NCI-H526 treated with DMSO at 0.1 percent for 48 hours (cell line): Measurements from ENCODE around the gene CCL11.
"Not testable (repeated sequence)": the region's sequence is repeated elsewhere in the genome, so short reads cannot be mapped to it uniquely, and the experiment has no call there.

Experiments used
- DNase-seq: peaks from one replicate; lab custom pipeline; 2025; lab: John Stamatoyannopoulos, UW

CCL11 gene

DNA sequence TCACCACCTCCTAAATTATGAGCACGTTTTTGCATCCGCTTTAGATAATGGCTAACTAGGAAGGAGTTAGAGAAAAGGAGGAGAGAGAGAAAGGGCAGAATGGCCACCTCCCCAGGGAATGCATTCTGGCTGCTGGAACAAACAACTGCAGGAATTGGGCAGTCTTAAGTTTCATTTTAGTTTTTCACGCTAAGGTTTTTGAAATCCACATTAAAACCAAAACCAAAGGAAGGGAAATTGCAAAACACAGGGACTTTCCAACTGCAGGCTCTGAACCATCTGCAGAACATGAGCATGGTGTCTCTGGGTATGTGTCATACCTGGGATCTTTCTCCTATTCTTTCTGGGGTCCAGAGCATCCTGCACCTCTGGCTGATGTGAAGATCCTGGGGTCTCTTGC is 21.6 kb downstream of the CCL11 start:
- no peak for DNase-seq

DNA sequence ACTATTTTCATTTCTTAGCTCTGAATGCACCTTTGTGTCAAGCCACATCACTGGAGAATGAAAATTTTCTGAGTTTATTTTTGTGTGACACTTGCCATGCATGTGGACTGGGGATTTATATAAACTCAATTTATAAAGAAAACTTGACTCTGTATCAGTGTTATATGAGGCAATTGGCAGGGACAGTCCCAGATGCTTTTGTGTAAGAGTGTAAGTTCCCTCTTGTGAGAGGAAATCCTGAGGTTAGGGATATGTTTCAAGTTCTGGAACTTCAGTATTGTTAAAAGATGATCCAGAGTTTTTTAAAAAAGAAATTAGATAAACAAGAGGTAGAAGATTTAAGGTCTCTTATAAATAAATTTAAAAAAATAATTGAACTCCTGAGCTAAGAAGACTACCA is 22.8 kb downstream of the CCL11 start:
- no peak for DNase-seq

DNA sequence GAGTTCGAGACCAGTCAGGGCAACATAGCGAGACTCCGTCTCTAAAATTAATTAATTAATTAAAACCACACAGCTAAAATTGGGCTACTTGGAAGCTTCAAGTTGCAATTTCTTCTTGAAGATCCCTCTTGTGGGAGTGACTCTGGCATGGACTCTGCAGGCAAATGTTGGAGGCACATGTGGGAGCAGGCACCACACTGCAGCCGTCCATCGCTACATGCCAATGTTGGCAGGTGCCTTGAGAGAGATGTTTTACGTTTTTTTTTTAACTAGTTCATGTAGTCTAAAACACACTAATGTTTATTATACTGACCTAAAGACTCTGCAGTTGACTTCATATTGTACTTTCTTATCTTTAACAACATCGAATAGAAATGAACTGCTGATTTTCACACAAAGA is 25.7 kb downstream of the CCL11 start:
- DNase-seq, result no peak

DNA sequence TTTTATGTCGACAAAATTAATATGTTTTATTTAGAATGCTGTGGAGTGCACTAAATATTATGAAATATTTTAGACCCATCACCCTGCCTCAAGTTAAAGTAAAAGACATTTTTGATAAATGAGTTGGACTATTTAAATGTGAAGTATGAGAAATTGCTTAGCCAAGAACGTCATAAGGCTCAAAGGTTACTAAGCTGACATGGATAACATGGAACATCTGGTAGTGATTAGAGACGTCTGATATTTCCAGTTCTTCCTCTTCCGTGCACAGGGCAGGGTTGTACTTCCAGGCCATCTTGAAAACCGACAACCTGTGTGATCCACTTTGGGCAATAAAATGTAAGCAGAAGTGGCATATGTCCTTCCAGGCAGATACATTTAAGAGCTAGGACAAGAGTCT is 26.5 kb downstream of the CCL11 start:
- DNase-seq, result no peak

DNA sequence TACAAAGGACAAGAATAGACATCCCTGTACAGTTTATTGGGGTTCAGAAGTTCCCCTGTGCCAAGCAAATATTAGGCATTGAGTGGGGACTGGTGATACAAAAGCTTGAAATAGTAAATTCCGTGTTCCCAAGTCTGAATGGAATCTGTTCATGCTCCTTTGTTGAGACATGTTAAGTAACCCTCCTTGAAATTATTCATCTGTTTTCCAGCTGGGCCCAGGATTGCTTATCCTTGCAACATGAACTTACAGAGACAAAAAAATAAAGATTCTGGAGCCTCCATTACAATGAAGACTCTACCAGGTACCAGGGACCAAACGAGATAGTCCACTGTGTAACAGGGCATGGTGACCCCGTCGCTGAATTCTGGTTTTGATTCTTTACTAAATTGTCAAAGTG is 27.6 kb downstream of the CCL11 start:
- DNase-seq, result no peak

DNA sequence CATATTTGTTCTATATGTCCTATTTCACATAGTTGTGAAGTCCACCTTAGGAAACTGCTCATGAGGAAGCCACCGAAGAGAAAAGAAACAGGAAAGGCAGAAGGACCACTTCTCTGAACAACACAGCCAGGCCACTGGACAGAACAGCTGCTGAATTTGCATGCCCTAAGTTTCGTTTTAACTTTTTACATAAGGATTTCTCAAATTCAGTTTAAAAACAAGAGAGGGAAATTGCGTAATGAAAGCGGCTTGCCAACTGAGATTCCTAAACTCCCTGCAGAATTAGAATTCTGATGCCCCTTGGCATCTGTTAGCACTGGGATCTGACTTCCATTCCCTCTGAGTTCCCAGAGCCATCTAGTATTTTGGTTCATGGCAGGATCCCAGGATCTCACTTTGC is 28.7 kb downstream of the CCL11 start:
- DNase-seq, result no peak

DNA sequence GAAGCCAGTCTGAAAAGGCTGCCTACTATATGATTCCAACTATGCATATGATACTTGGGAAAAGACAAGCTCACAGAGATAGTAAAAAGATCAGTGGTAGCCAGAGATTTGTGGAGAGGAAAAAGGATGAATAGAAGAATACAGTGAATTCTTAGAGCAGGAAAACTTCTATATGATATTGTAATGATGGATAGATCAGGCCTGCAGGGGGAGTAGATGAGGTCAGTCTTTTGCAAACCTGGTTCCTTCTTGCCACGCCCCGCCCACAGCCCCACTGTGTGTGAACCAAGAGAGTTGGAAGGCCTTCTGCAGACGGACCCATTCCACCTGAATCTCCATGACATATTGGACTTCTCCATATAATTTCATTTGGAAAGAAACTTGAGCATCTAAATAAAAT is 32.9 kb downstream of the CCL11 start:
- DNase-seq, result no peak

DNA sequence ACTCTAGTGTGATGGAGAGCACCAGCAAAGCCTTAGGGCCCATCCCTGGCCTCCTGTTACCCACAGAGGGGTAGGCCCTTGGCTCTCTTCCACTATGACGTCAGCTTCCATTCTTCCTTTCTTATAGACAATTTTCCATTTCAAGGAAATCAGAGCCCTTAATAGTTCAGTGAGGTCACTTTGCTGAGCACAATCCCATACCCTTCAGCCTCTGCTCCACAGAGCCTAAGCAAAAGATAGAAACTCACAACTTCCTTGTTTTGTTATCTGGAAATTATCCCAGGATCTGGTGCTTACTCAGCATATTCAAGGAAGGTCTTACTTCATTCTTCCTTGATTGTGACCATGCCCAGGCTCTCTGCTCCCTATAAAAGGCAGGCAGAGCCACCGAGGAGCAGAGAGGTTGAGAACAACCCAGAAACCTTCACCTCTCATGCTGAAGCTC is 33.5 kb downstream of the CCL11 start, which contains the start of gene CCL8:
Gene CCL8, plus strand, starts transcription at position 397 of the 445 bp plus-strand sequence. CDS start 67 bp downstream, outside the sequence.
- no peak for DNase-seq

DNA sequence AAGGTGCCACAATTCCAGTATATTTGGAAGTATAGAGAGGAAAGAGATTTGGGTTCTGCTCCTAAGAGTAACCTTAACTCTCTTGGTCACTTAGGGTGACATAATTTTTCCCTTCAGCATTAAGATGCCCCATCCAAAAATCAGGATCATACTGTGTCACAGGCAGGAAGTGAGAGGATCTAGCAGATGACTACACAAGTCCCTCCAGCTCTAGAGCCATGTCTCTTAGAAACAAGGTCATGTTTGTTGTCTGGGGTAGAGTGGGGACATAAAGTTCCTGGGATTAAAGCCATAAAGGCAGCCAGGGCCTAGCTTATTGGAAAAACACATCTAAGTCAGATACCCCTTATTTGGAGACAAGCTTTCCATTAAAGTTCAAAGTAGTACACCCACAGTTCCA is 36.4 kb downstream of the CCL11 start:
- DNase-seq, result no peak

DNA sequence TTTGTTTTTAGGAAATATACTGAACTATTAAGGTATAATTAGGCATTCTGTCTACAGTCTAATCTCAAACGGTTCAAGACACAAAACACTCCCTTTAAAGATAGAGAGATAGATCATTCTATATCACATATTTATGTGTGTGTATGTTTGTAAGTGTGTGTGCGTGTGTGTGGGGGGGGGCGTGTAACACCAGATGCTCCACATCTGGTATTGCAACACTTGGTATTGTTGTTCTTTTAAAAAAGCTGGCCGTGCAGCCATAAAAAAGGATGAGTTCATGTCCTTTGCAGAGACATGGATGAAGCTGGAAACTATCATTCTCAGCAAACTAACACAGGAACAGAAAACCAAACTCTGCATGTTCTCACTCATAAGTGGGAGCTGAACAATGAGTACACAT is 42.0 kb downstream of the CCL11 start:
- not testable (repeated sequence) for DNase-seq

DNA sequence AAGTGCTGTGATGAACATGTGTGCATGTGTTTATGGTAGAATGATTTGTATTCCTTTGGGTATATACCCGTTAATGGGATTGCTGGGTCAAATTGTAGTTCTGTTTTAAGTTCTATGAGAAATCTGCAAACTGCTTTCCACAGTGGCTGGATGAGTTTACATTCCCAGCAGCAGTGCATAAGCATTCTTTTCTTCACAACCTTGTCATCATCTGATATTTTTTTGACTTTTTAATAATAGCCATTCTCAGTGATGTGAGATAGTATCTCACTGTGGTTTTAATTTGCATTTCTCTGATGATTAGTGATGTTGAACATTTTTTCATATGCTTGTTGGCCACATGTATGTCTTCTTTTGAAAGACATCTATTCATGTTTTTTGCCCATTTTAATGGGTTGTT is 52.2 kb downstream of the CCL11 start:
- peak; percentile 30 for DNase-seq
